Tibial nerve (tissue), 4 donors: ENCODE measurements around the gene CRLF2.

Source experiments
- EP300 ChIP-seq, 2 donors: sonication (generic); formaldehyde crosslinking; IDR thresholded peaks; one replicate each; pipeline ENCODE4 v1.6.1; 2017; ENCODE audit warnings: antibody characterized with exemption in 2 of 2, mild to moderate bottlenecking in 1 of 2
- POLR2A ChIP-seq, 2 donors: fragments of 450-650 bp; IDR thresholded peaks; one replicate each; pipeline ENCODE4 v1.6.1; 2017; ENCODE audit warnings: antibody characterized with exemption in 2 of 2, mild to moderate bottlenecking in 2 of 2, moderate library complexity in 2 of 2
- TF ChIP-seq, protein P1 (sequence below), 5 experiments: fragments of 200-600 bp in 3 of 5; fragments of 450-650 bp in 2 of 5; sonication (generic) in 3 of 5; IDR thresholded peaks; one replicate each; pipeline ENCODE4 v1.5.1; 2016 to 2019; ENCODE audit warnings: antibody characterized with exemption in 5 of 5, mild to moderate bottlenecking in 3 of 5, moderate library complexity in 2 of 5

DNA sequence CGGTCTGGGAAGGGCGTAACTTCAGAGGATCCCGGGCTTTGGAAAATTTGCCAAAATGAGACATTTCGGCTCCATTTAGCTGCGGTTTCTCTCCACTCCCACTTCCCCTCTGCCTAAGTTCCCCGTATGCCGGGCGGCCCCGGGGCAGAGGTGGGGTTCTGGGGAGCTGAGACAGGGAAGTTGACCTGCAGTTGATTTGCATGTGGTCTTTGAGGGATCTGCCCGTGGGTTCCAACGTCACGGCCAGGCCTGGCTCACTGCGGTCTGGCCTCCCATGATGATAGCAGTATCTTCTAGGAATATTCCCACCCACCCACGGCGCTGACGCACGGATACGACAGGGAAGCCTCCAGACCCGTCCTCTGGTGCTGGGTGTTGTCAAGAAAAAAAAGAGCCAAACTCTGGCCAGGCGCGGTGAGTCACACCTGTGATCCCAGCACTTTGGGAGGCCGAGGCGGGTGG lies 27.3 kb upstream of the CRLF2 start:
- TF ChIP-seq, protein P1, sequence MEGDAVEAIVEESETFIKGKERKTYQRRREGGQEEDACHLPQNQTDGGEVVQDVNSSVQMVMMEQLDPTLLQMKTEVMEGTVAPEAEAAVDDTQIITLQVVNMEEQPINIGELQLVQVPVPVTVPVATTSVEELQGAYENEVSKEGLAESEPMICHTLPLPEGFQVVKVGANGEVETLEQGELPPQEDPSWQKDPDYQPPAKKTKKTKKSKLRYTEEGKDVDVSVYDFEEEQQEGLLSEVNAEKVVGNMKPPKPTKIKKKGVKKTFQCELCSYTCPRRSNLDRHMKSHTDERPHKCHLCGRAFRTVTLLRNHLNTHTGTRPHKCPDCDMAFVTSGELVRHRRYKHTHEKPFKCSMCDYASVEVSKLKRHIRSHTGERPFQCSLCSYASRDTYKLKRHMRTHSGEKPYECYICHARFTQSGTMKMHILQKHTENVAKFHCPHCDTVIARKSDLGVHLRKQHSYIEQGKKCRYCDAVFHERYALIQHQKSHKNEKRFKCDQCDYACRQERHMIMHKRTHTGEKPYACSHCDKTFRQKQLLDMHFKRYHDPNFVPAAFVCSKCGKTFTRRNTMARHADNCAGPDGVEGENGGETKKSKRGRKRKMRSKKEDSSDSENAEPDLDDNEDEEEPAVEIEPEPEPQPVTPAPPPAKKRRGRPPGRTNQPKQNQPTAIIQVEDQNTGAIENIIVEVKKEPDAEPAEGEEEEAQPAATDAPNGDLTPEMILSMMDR (IDR thresholded peaks at IDR 0.05), result no peak
- TF ChIP-seq POLR2A (IDR thresholded peaks at IDR 0.05) (no peak), EP300 (IDR thresholded peaks at IDR 0.05) (peak in 1 of 2 donors; percentile 50)
